Neutrophil (primary cell): ENCODE data around the gene IDUA.

Source experiments
- H3K27ac ChIP-seq: fragments of 200-600 bp; sonication (generic); 2 replicates; pipeline ENCODE4 v1.5.1; 2016; ENCODE audit warnings: mild to moderate bottlenecking, moderate library complexity
- H3K27me3 ChIP-seq: fragments of 200-600 bp; sonication (generic); 2 replicates; pipeline ENCODE4 v1.6.0; 2016; ENCODE audit warnings: mild to moderate bottlenecking
- H3K36me3 ChIP-seq: fragments of 200-600 bp; sonication (generic); 2 replicates; pipeline ENCODE4 v1.5.1; 2017
- H3K4me1 ChIP-seq, 2 experiments: fragments of 200-600 bp in 1 of 2; sonication (generic) in 1 of 2; 1 replicate in 1 of 2; 2 replicates in 1 of 2; pipeline versions ENCODE4 v1.5.1 to v1.6.1; 2013 to 2016; ENCODE audit warnings: low read depth in 1 of 2, low read length in 1 of 2, mild to moderate bottlenecking in 1 of 2, moderate library complexity in 1 of 2; ENCODE audit not compliant: control insufficient read depth in 1 of 2, insufficient read depth in 1 of 2
- H3K4me3 ChIP-seq, 2 experiments: fragments of 200-600 bp in 1 of 2; sonication (generic) in 1 of 2; 1 replicate in 1 of 2; 2 replicates in 1 of 2; pipeline ENCODE4 v1.5.1; 2013 to 2016; ENCODE audit warnings: low read depth in 1 of 2, low read length in 1 of 2, mild to moderate bottlenecking in 1 of 2, moderate library complexity in 1 of 2
- H3K9me3 ChIP-seq: fragments of 200-600 bp; sonication (generic); 2 replicates; pipeline ENCODE4 v1.5.1; 2016
- TF ChIP-seq, protein P1 (sequence below): fragments of 200-600 bp; sonication (generic); IDR thresholded peaks from 2 replicates; pipeline ENCODE4 v1.5.1; 2016; ENCODE audit warnings: antibody characterized with exemption

Gene IDUA

DNA sequence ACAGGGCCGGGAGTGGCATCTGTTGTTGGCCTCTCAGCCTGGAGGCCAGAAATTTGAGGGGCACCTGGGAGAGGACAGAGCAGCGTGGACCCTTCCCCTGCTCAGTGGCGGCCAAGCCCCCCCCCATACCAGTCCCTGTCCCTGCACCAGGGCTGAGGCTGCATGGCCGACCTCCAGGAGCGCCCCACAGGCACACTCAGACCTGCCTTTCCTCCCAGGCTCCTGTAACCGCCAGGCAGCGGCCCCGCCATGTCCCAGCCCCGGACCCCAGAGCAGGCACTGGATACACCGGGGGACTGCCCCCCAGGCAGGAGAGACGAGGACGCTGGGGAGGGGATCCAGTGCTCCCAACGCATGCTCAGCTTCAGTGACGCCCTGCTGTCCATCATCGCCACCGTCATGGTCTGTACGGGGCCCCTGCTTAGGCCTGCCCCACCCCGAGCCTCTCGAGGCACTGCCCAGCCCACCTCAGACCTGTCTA lies 39.3 kb upstream of the IDUA start:
- Histone ChIP-seq H3K4me1 (no peaks in the 10 kb centered on the region), H3K9me3 (no peaks in the 10 kb centered on the region), H3K4me3 (no peak overlapping the region), H3K27me3 (peaks cover 15% of the 10 kb centered on the region), H3K36me3 (peaks cover 30% of the 10 kb centered on the region), H3K27ac (no peak overlapping the region)
- TF ChIP-seq, protein P1, sequence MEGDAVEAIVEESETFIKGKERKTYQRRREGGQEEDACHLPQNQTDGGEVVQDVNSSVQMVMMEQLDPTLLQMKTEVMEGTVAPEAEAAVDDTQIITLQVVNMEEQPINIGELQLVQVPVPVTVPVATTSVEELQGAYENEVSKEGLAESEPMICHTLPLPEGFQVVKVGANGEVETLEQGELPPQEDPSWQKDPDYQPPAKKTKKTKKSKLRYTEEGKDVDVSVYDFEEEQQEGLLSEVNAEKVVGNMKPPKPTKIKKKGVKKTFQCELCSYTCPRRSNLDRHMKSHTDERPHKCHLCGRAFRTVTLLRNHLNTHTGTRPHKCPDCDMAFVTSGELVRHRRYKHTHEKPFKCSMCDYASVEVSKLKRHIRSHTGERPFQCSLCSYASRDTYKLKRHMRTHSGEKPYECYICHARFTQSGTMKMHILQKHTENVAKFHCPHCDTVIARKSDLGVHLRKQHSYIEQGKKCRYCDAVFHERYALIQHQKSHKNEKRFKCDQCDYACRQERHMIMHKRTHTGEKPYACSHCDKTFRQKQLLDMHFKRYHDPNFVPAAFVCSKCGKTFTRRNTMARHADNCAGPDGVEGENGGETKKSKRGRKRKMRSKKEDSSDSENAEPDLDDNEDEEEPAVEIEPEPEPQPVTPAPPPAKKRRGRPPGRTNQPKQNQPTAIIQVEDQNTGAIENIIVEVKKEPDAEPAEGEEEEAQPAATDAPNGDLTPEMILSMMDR, result no peak

DNA sequence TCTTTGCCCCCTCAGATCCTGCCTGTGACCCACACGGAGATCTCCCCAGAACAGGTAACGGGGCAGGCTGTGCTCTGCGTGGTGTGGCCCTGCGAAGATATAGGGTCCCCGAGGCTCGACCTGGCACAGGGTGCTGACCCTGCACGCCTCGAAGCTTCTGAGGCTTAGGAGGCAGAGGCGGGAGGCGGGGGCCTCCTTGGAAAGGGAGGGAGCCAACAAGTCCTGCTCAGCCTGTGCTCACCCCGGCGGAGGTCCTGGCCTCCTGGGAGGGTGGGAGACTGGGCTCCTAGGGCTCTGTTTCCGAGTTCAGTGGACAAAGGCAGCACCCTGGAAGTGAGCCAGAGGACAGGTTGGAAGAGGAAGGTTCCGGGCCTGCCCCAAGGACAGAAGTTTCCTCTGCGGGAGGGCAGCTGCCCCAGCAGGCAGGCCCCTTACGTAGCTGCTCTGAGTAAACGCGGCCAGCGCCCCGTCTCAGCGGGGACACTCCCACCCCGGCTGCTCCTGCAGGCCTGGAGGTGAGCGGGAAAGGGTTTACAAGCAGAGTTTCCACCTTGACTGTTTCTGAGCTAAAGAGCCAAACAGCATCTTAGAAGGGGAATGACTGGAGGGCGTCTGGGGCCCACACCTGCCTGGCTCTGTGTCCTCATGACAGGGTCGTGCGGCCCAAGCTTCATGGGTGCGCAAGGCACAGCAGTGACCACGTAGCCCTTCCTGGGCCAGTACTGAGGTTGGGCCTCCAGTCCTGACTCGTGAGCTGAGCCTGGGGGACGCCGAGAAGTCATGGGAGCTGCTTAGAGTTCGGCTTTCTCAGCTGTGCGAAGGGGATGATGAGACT lies 38.5 kb upstream of the IDUA start:
- TF ChIP-seq, protein P1, result no peak
- H3K4me3 ChIP-seq, result no peak overlapping the region
- H3K4me1 ChIP-seq, result no peaks in the 10 kb centered on the region
- peaks cover 37% of the 10 kb centered on the region for H3K36me3 ChIP-seq
- no peaks in the 10 kb centered on the region for H3K9me3 ChIP-seq
- no peak overlapping the region for H3K27ac ChIP-seq
- peaks cover 15% of the 10 kb centered on the region for H3K27me3 ChIP-seq

DNA sequence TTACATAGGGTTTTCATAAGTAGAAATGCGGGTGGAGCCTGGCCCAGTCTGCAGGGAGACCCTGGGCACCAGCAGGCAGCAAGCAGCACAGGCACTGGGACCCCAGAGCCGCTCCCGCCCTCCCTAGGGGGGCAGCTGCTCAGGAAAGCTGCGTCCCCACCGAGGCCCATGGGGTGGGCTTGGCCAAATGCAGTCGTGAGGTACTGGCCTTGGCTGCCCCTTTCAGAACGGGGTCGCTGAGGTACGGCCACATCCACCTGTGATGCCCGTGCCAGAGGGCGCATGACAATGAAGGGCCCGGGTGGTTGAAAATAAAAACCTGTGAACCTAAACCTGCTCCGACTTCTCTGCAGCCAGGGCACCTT lies 37.9 kb upstream of the IDUA start:
- H3K27ac ChIP-seq, result no peak overlapping the region
- no peaks in the 10 kb centered on the region for H3K4me1 ChIP-seq
- TF ChIP-seq, protein P1, result no peak
- H3K4me3 ChIP-seq, result no peak overlapping the region
- peaks cover 42% of the 10 kb centered on the region for H3K36me3 ChIP-seq
- H3K27me3 ChIP-seq, result peaks cover 15% of the 10 kb centered on the region
- no peaks in the 10 kb centered on the region for H3K9me3 ChIP-seq

DNA sequence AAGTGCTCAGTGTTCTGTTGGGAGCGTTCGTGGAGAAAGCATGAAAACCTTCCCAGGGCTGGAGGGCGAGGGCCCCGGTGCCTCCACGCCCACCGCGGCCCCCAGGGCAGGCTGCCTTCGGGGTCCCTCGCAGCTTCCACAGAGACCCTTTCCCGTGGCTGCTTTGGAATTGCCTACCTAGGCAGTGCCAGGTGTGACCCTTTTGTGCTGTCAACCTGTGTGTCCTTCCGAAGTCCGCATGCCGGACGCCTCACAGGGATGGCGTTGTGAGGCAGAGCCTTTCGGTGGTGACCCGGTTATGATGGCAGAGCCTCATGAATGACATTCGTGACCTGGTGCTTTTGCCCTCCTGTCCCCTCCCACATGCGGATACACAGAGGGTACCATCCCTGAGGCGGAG lies 37.2 kb upstream of the IDUA start:
- H3K27me3 ChIP-seq, result peaks cover 15% of the 10 kb centered on the region
- H3K36me3 ChIP-seq, result peaks cover 49% of the 10 kb centered on the region
- TF ChIP-seq, protein P1, result no peak
- no peak overlapping the region for H3K4me3 ChIP-seq
- H3K9me3 ChIP-seq, result no peaks in the 10 kb centered on the region
- no peaks in the 10 kb centered on the region for H3K4me1 ChIP-seq
- H3K27ac ChIP-seq, result no peak overlapping the region

DNA sequence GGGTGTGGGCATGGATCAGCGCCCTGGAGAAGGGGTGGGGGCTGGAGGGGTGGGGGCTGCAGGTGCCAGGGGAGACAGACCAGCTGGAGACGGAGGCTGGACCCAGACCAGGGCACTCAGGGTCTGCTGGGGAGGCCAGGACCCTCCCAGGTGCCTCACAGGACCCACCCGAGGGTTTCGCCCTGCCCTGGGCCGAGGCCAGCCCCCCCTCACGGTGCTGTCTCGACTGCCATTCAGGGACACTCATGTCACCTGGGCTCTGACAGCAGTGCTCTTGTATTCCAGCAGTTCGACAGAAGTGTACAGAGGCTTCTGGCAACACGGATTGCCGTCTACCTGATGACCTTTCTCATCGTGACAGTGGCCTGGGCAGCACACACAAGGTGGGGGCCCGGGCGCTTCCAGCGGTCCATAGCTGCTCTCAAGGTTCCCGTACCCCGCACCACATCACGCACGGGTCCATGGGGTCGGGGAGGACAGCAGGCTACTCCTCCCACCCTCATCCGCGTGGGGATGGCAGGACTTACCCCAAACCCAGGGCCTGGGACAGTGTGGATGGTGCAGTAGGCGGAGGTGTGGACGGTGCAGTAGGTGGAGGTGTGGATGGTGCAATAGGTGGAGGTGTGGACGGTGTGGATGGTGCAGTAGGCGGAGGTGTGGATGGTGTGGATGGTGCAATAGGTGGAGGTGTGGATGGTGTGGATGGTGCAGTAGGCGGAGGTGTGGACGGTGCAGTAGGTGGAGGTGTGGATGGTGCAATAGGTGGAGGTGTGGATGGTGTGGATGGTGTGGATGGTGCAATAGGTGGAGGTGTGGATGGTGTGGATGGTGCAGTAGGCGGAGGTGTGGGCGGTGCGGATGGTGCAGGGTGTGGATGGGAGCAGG lies 36.5 kb upstream of the IDUA start:
- TF ChIP-seq, protein P1, result no peak
- H3K4me1 ChIP-seq, result no peaks in the 10 kb centered on the region
- H3K36me3 ChIP-seq, result peaks cover 56% of the 10 kb centered on the region
- H3K27me3 ChIP-seq, result peaks cover 15% of the 10 kb centered on the region
- H3K9me3 ChIP-seq, result no peaks in the 10 kb centered on the region
- no peak overlapping the region for H3K4me3 ChIP-seq
- H3K27ac ChIP-seq, result no peak overlapping the region
